HL-60/S4 treated with retinoic acid at 250 ng/mL for 4 days and 3 days (cell line): Measurements from ENCODE around the gene SNRPF.
"Not testable (repeated sequence)": the region's sequence is repeated elsewhere in the genome, so short reads cannot be mapped to it uniquely, and the experiment has no call there.

ENCODE experiments used
- in situ Hi-C: fragments of 300-500 bp; cut with MboI; formaldehyde crosslinking; loops from 2 replicates; pipeline ENCODE4 v1.7.0; 2022; ENCODE audit warnings: low sequenced_read_pairs

Gene SNRPF

GRCh38 chr12:95858451-95859343, at the start of gene SNRPF:
TSS of gene SNRPF (plus strand) at chr12:95858952. CDS start at chr12:95859074, 122 bp downstream.
- in situ Hi-C loops = no loop called here

- in situ Hi-C loops = no loop called here
Measured at GRCh38 chr12:95809000-95809680, 49.6 kb upstream of the SNRPF start.

GRCh38 chr12:95810411-95810810, 48.3 kb upstream of the SNRPF start:
- in situ Hi-C loops = no loop called here

GRCh38 chr12:95812155-95812554, 46.6 kb upstream of the SNRPF start:
- in situ Hi-C loops = not testable (repeated sequence)

GRCh38 chr12:95815632-95816212, 43.0 kb upstream of the SNRPF start:
- in situ Hi-C loops = no loop called here

GRCh38 chr12:95820096-95820703, 38.6 kb upstream of the SNRPF start:
- in situ Hi-C loops = no loop called here

- in situ Hi-C loops = no loop called here
Measured at GRCh38 chr12:95829395-95829794, 29.4 kb upstream of the SNRPF start.

- in situ Hi-C loops = no loop called here
Measured at GRCh38 chr12:95830335-95831089, 28.2 kb upstream of the SNRPF start.

- in situ Hi-C loops = no loop called here
Measured at GRCh38 chr12:95834572-95834971, 24.2 kb upstream of the SNRPF start.

GRCh38 chr12:95836185-95836609, 22.6 kb upstream of the SNRPF start:
- in situ Hi-C loops = no loop called here

- in situ Hi-C loops = no loop called here
Measured at GRCh38 chr12:95836630-95837239, 22.0 kb upstream of the SNRPF start.

GRCh38 chr12:95837240-95838038, 21.3 kb upstream of the SNRPF start:
- in situ Hi-C loops = no loop called here

GRCh38 chr12:95838125-95838524, 20.6 kb upstream of the SNRPF start:
- in situ Hi-C loops = no loop called here

GRCh38 chr12:95842426-95842825, 16.3 kb upstream of the SNRPF start:
- in situ Hi-C loops = not testable (repeated sequence)

GRCh38 chr12:95848575-95849388, 10.0 kb upstream of the SNRPF start:
- in situ Hi-C loops = no loop called here

GRCh38 chr12:95851606-95852005, 7.1 kb upstream of the SNRPF start:
- in situ Hi-C loops = no loop called here

- in situ Hi-C loops = no loop called here
Measured at GRCh38 chr12:95852133-95852532, 6.6 kb upstream of the SNRPF start.

- in situ Hi-C loops = no loop called here
Measured at GRCh38 chr12:95857156-95857555, 1.6 kb upstream of the SNRPF start.
